Stimulated activated CD8-positive, alpha-beta memory T cell treated with anti-CD3 and anti-CD28 coated beads, Interleukin-7, amount 100 ng/mL, for 24 hours (primary cell): ENCODE results near the gene NR1I3.

ENCODE experiments used
- DNase-seq: peaks from one replicate; pipeline ENCODE4 v3.0.0-alpha.2; 2020; ENCODE audit warnings: low read depth

Gene NR1I3

DNA sequence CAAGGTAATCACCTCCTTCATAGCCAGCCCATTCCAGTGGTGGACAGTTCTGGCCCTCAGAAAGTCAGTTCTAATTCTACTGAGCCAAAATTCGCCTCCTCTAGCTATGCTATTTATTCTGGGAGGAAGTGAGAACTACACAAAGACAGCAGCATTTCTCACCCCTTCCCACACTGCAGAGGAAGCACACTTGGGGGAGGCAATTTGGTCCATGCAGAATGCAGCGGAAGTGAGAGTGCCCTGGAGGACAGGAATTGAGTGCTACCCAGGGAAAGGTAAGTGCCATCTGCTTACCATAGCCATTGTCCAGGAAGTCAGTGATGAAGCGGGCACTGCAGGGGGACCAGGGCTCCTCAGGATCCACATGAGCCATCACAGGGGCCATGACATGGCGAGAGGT lies 42.8 kb downstream of the NR1I3 start:
- DNase-seq, result no peak

DNA sequence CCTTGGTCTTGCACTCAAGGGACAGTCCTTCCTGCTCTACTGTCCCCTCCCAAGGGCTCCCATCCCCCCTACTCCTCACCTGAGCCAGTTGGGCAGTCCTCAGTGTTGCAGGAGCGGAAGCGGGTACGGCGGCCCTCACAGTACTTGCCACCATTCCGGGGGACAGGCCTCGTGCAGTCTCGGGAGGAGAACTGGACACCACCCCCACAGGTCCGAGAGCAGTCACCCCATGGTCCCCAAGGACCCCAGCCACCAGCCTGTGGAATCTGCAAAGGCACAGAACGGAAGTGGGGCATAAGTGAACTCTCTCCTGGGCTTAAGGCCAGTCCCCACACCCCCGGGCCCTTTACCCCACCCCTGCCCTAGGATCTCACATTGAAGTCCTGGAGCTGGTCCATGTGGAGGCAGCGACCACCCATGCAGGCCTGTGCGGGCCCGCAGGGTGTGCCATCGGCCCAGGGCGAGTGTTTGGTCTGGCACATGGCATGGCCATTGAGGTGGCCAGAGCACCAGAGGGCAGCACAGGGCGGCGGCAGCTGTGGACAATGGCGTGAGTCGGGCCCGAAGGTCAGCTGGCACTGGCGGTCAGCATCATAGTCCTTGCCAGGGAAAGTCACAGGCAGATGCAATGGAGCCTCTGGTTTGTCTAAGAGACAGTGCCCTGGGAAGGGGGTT lies 44.3 kb downstream of the NR1I3 start:
- no peak for DNase-seq

- no peak for DNase-seq
These were observed 45.2 kb downstream of the NR1I3 start for GRCh38 chr1:161192476-161193465.

DNA sequence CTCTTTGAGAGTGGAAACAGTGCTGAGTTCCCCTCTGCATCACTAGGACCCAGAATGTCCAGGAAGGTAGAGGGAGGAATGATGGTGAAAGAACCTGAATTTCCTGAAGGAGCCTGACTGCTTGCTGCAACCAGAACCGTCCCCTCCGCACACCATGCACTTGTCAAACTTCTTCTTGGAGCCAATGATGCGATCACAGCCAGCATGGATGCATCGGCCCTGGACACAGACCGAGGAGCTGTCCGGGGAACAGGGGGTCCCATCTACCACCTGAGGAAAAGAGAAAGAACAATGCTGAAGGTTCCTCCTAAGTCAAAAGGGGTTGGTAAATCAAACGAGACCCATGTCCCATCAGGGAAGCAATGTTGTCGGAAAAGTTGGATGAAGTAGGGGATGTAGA lies 46.0 kb downstream of the NR1I3 start:
- DNase-seq, result no peak

GRCh38 chr1:161190962-161191521 lies 47.0 kb downstream of the NR1I3 start:
- no peak for DNase-seq

GRCh38 chr1:161189036-161189435 lies 49.0 kb downstream of the NR1I3 start:
- no peak for DNase-seq

- DNase-seq, result no peak
These were observed 49.6 kb downstream of the NR1I3 start for GRCh38 chr1:161188381-161188780.

GRCh38 chr1:161187311-161187710 lies 50.7 kb downstream of the NR1I3 start:
- DNase-seq, result no peak

DNA sequence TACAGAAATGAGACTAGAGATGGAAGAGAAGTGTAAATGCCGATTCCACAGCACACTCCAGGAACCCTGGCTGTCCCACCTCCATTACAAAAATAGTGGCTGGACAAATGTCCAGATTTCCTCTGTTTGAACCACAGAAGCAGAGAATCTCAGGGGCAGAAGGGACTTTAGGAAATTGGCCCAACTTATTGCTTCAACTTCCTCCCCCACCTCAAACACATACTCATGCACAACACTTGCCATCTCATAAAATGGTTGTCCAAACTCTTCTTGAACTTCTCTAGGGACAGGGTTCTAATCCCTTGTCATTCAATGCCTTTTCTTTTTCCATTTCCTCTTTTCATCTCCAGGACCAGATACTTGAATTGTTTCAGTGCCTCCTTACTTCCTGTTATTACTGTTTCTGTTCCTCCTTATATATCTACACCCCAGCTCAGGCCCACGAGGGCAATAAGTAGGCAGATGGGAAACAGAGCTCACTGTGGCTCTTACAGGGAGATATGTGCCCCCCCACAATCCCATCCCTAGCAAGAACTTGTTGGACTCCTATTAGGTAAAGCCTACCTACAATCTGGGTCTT lies 52.2 kb downstream of the NR1I3 start:
- no peak for DNase-seq

DNA sequence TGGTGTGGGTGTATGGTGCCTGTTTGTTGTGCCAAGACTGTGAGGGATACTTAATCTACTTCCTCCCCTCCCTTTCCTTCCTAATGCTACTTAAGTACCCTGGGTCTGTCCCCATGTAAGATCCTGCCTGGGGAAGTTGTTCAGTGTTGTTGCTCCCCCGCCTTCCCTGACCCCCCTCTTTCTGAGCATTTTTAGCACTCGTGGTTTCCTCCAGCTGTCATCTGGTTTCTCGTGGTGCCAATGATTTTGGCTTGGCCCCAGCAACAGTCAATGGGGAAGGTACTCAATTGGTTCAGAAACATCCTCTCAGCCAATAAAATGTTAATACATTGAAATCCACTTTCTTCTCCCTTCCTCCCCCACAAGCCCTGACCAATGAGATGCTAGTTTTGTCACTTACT lies 52.7 kb downstream of the NR1I3 start:
- DNase-seq, result no peak

GRCh38 chr1:161182214-161182613 lies 55.8 kb downstream of the NR1I3 start:
- DNase-seq, result no peak

DNA sequence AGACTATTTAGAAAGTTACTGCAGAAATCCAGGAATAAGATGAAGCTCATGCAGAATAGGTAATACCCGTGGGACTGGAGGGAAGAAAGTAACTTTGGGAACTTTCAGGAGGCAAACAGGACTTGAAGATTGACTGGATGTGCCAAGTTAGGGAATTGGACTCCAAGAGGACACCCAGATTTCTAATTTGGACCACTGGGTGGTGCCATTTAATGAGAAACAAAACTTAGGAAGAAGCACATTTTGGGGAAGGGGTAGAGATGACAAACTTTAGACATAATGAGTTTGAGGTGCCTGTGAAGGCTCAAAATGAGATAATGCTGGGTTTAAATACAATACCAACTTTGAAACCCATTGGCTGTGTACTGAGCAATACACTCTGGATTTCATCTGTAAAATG lies 57.4 kb downstream of the NR1I3 start:
- DNase-seq, result no peak

- no peak for DNase-seq
These were observed 58.3 kb downstream of the NR1I3 start for GRCh38 chr1:161179698-161180097.
